CD8-positive, alpha-beta memory T cell (primary cell): Measurements from ENCODE around the gene MIF. TPM values are rescaled to one million over a fixed set of nuclear protein-coding genes. Genes with fewer than 3 reads are reported as not detected.

ENCODE experiments used
- CTCF ChIA-PET: fragments of 350-600 bp; sonication (Branson Sonifier 250); formaldehyde crosslinking; loops from one replicate; lab custom pipeline; 2021; ENCODE audit warnings: antibody characterized with exemption; lab: Charles Lee
- POLR2A ChIA-PET: fragments of 350-600 bp; sonication (Branson Sonifier 250); formaldehyde crosslinking; loops from one replicate; lab custom pipeline; 2021; ENCODE audit warnings: antibody characterized with exemption; lab: Charles Lee
- DNase-seq, 5 donors: peaks; one replicate each; pipeline versions ENCODE4 v3.0.0 to v3.0.0-alpha.2; 2020 to 2022; ENCODE audit warnings: mixed read lengths in 1 of 5
- H3K27ac ChIP-seq: one replicate; pipeline ENCODE4 v1.7.0; 2013; ENCODE audit warnings: low read depth, mild to moderate bottlenecking, low read length, moderate library complexity
- H3K27me3 ChIP-seq: 2 replicates; pipeline ENCODE4 v1.7.0; 2013; ENCODE audit warnings: low read length, mild to moderate bottlenecking; ENCODE audit not compliant: insufficient read depth, poor library complexity, severe bottlenecking
- H3K36me3 ChIP-seq: 2 replicates; pipeline ENCODE4 v1.7.0; 2013; ENCODE audit warnings: mild to moderate bottlenecking, low read length, moderate library complexity; ENCODE audit not compliant: insufficient read depth
- H3K4me1 ChIP-seq: 2 replicates; pipeline ENCODE4 v1.7.0; 2013; ENCODE audit warnings: mild to moderate bottlenecking, low read length, moderate library complexity; ENCODE audit not compliant: insufficient read depth
- H3K4me3 ChIP-seq: 2 replicates; pipeline ENCODE4 v1.7.0; 2013; ENCODE audit warnings: mild to moderate bottlenecking, low read length
- H3K9me3 ChIP-seq: 2 replicates; pipeline ENCODE4 v1.7.0; 2013; ENCODE audit warnings: mild to moderate bottlenecking, low read length
- H3K27ac Mint-ChIP-seq, 8 donors: one replicate each; pipeline ENCODE4 v1.8.0; 2020 to 2021; ENCODE audit warnings: mixed read lengths in 8 of 8, mild to moderate bottlenecking in 6 of 8, inconsistent platforms in 3 of 8, moderate library complexity in 3 of 8
- H3K27me3 Mint-ChIP-seq, 2 donors: one replicate each; pipeline ENCODE4 v1.8.0; 2020 to 2021; ENCODE audit warnings: mixed read lengths in 2 of 2, mild to moderate bottlenecking in 1 of 2, moderate library complexity in 1 of 2
- H3K36me3 Mint-ChIP-seq, 3 donors: one replicate each; pipeline ENCODE4 v1.8.0; 2020 to 2021; ENCODE audit warnings: mixed read lengths in 3 of 3, inconsistent platforms in 1 of 3, mild to moderate bottlenecking in 1 of 3
- H3K4me1 Mint-ChIP-seq, 3 donors: one replicate each; pipeline ENCODE4 v1.8.0; 2020 to 2021; ENCODE audit warnings: mixed read lengths in 3 of 3, inconsistent platforms in 1 of 3, mild to moderate bottlenecking in 1 of 3
- H3K4me3 Mint-ChIP-seq, 7 donors: one replicate each; pipeline ENCODE4 v1.8.0; 2020 to 2021; ENCODE audit warnings: mixed read lengths in 7 of 7, mild to moderate bottlenecking in 6 of 7, moderate library complexity in 4 of 7, inconsistent platforms in 2 of 7
- H3K9me3 Mint-ChIP-seq, 5 donors: one replicate each; pipeline ENCODE4 v1.8.0; 2020 to 2022; ENCODE audit warnings: mixed read lengths in 5 of 5, mild to moderate bottlenecking in 3 of 5, moderate library complexity in 2 of 5, inconsistent platforms in 1 of 5
- polyA plus RNA-seq: library from polyadenylated mRNA; unstranded; fragments of 300-500 nt; fragmentation: Illumina TruSeq; gene quantifications from one replicate; pipeline ENCODE4 v1.2.3, GENCODE V29; 2021
- total RNA-seq, 2 experiments: library from RNA; stranded (reverse); gene quantifications; one replicate each; pipeline ENCODE4 v1.2.3, GENCODE V29; 2021

Gene MIF
- total and polyA plus RNA-seq, 3 experiments from 2014 or later = 804 to 1,220 (median 830) TPM

DNA sequence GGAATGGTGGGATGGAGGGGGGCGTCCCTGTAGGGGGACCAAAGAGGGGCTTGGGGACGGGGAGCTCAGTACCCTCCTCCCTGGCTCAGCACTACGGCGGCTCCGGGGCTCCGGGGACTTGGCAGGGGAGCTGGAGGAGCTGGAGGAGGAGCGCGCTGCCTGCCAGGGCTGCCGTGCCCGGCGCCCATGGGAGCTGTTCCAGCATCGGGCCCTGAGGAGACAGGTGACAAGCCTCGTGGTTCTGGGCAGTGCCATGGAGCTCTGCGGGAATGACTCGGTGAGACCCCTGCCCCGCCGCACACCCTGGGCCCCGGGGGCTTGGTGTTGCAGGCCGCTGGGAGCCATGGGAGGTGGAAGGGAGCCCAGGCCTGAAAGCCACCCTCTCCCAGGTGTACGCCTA, 11.8 kb upstream of the MIF start:
- Histone ChIP-seq H3K36me3 (no peaks in the 10 kb centered on the region), H3K9me3 (no peaks in the 10 kb centered on the region), H3K4me1 (no peaks in the 10 kb centered on the region), H3K4me3 (no peak overlapping the region), H3K27me3 (no peaks in the 10 kb centered on the region), H3K27ac (no peak overlapping the region)
- ChIA-PET CTCF (no interaction called here), POLR2A (no interaction called here)
- no peak overlapping the region for H3K27ac Mint-ChIP-seq
- H3K4me1 Mint-ChIP-seq = no peaks in the 10 kb centered on the region
- H3K4me3 Mint-ChIP-seq = no peak overlapping the region
- peaks cover 6 to 24% (median 19%) of the 10 kb centered on the region in 3 donors for H3K36me3 Mint-ChIP-seq
- H3K27me3 Mint-ChIP-seq = no peaks in the 10 kb centered on the region
- no peak for DNase-seq
- no peaks in the 10 kb centered on the region for H3K9me3 Mint-ChIP-seq

GRCh38 chr22:23883658-23884057, 10.5 kb upstream of the MIF start:
- ChIA-PET POLR2A (no interaction called here), CTCF (no interaction called here)
- peaks cover 0 to 16% (median 14%) of the 10 kb centered on the region in 3 donors for H3K36me3 Mint-ChIP-seq
- no peaks in the 10 kb centered on the region for H3K36me3 ChIP-seq
- H3K4me3 ChIP-seq = no peak overlapping the region
- DNase-seq = no peak
- H3K9me3 Mint-ChIP-seq = no peaks in the 10 kb centered on the region
- no peak overlapping the region for H3K4me3 Mint-ChIP-seq
- no peaks in the 10 kb centered on the region for H3K9me3 ChIP-seq
- H3K27ac ChIP-seq = no peak overlapping the region
- H3K27me3 Mint-ChIP-seq = no peaks in the 10 kb centered on the region
- H3K4me1 Mint-ChIP-seq = no peaks in the 10 kb centered on the region
- no peaks in the 10 kb centered on the region for H3K4me1 ChIP-seq
- no peak overlapping the region for H3K27ac Mint-ChIP-seq
- H3K27me3 ChIP-seq = no peaks in the 10 kb centered on the region

- POLR2A ChIA-PET = no interaction called here
- Mint-ChIP-seq H3K9me3 (no peaks in the 10 kb centered on the region), H3K27me3 (no peaks in the 10 kb centered on the region), H3K36me3 (peaks cover 0 to 14% (median 13%) of the 10 kb centered on the region in 3 donors), H3K4me1 (no peaks in the 10 kb centered on the region), H3K27ac (no peak overlapping the region), H3K4me3 (no peak overlapping the region)
- CTCF ChIA-PET = no interaction called here
- no peak overlapping the region for H3K4me3 ChIP-seq
- H3K27ac ChIP-seq = no peak overlapping the region
- no peaks in the 10 kb centered on the region for H3K9me3 ChIP-seq
- no peak for DNase-seq
- H3K4me1 ChIP-seq = no peaks in the 10 kb centered on the region
- H3K36me3 ChIP-seq = no peaks in the 10 kb centered on the region
- H3K27me3 ChIP-seq = no peaks in the 10 kb centered on the region
Measured at GRCh38 chr22:23884140-23884539, 10.0 kb upstream of the MIF start.

DNA sequence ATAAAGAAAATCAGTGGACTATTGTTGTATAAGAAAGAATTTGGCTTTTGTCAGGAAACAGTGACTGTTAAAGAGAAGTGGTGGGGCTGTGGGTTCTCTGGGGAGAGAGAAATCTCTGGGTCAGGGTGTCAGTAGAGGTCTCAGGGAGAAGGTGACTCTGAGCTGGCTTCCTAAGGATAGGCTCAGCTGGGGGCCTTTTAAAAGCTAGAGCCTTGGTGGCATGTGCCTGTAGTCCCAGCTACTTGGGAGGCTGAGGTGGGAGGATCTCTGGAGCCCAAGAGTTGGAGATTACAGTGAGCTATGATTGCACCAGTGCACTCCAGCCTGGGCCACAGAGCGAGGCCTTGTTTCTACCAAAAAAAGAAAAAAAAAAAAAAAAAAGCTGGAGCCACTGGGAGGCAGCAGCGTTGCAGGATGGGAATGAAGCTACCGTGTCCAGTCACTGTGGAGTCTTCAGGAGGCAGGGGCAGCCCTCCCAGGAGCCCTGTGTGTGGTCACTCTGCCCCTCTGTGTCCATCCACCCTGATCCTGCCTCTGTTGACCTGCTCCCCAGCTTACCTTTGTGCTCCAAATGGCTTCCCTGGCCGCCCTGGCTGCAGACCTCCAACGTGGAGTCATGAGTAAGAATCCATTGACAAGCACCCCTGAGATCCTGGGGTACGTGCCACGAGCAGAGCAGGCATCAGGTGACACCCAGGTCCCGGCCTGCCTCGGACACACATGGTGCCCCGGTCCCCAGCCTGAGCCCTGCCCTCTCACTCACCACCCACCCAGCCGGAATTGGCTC, 5.4 kb upstream of the MIF start:
- Mint-ChIP-seq H3K27ac (no peak overlapping the region), H3K36me3 (peaks cover 0 to 4% (median 0%) of the 10 kb centered on the region in 3 donors), H3K27me3 (no peaks in the 10 kb centered on the region), H3K4me3 (peak overlapping the region in 1 of 7 donors; percentile 43), H3K4me1 (peaks cover 6 to 12% (median 12%) of the 10 kb centered on the region in 3 donors), H3K9me3 (no peaks in the 10 kb centered on the region)
- Histone ChIP-seq H3K27ac (peak overlapping the region; percentile 69), H3K27me3 (no peaks in the 10 kb centered on the region), H3K36me3 (no peaks in the 10 kb centered on the region), H3K4me3 (no peak overlapping the region), H3K4me1 (peaks cover 8% of the 10 kb centered on the region), H3K9me3 (no peaks in the 10 kb centered on the region)
- CTCF ChIA-PET = interaction anchor here (0.9 kb wide), 1 partner anchor 17 kb away, joined by 3 read pairs; no protein-coding TSS in a partner anchor
- no peak for DNase-seq
- POLR2A ChIA-PET = no interaction called here

DNA sequence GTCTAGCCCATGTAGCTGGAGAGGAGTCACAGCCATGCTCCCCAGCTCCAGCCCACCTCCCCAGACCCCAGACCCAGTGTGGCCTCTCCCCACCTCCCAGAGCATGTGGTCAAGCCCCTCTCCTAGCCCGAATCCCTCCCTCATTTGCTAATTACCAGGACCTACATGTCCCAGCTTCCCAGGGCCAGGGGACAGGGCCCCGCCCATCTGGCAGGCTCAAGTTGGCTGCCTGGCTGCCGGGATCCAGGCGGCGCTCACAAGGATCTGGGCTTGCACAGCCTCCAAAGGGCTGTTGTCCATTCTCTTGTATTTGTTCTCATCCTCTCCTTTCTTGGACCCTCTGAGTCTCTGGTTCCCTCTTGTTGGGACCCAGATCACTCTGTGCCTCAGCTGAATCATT, 4.6 kb upstream of the MIF start:
- CTCF ChIA-PET = no interaction called here
- peak overlapping the region in 1 of 8 donors; percentile 72 for H3K27ac Mint-ChIP-seq
- no peaks in the 10 kb centered on the region for H3K27me3 Mint-ChIP-seq
- no peak for DNase-seq
- Histone ChIP-seq H3K4me3 (no peak overlapping the region), H3K4me1 (peaks cover 9% of the 10 kb centered on the region), H3K9me3 (no peaks in the 10 kb centered on the region), H3K36me3 (no peaks in the 10 kb centered on the region), H3K27ac (no peak overlapping the region), H3K27me3 (no peaks in the 10 kb centered on the region)
- H3K4me1 Mint-ChIP-seq = peaks cover 8 to 14% (median 14%) of the 10 kb centered on the region in 3 donors
- POLR2A ChIA-PET = no interaction called here
- H3K9me3 Mint-ChIP-seq = no peaks in the 10 kb centered on the region
- peaks cover 0 to 8% (median 0%) of the 10 kb centered on the region in 3 donors for H3K36me3 Mint-ChIP-seq
- H3K4me3 Mint-ChIP-seq = no peak overlapping the region

- ChIA-PET POLR2A (no interaction called here), CTCF (no interaction called here)
- peaks cover 0 to 2% of the 10 kb centered on the region in 2 donors for H3K27me3 Mint-ChIP-seq
- H3K27ac Mint-ChIP-seq = peak overlapping the region in 4 of 8 donors; percentile 33 to 97 (median 91)
- H3K27ac ChIP-seq = no peak overlapping the region
- no peaks in the 10 kb centered on the region for H3K9me3 ChIP-seq
- H3K4me3 Mint-ChIP-seq = peak overlapping the region in 4 of 7 donors; percentile 20 to 72 (median 38)
- H3K4me1 Mint-ChIP-seq = peaks cover 24 to 25% (median 24%) of the 10 kb centered on the region in 3 donors
- H3K9me3 Mint-ChIP-seq = no peaks in the 10 kb centered on the region
- H3K4me1 ChIP-seq = peaks cover 20% of the 10 kb centered on the region
- peaks cover 0 to 26% (median 0%) of the 10 kb centered on the region in 3 donors for H3K36me3 Mint-ChIP-seq
- H3K4me3 ChIP-seq = no peak overlapping the region
- no peak for DNase-seq
- no peaks in the 10 kb centered on the region for H3K27me3 ChIP-seq
- H3K36me3 ChIP-seq = peaks cover 3% of the 10 kb centered on the region
Measured at GRCh38 chr22:23891726-23892125, 2.5 kb upstream of the MIF start.

DNA sequence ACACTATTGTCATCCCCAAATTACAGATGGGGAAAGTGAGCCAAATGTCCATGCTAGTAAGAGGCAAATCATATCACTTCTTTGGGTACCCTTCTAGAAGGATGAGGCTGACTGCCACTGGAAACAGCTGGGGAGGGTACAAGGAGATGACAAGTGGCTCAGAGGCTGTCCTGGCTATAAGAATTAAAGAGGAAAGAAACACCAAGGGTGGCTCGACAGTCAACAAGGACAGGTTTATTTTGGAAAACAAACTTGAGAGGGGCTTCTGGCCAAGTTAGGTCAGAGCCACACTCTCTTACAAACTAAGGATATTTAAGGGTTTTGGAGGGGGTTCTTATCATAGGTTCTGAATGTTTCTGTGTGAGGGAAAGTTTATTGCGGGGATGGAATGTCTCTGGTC, 2.1 kb upstream of the MIF start:
- Mint-ChIP-seq H3K4me1 (peaks cover 25 to 27% (median 26%) of the 10 kb centered on the region in 3 donors), H3K27ac (peak overlapping the region in 6 of 8 donors; percentile 24 to 97 (median 67)), H3K36me3 (peaks cover 0 to 30% (median 0%) of the 10 kb centered on the region in 3 donors), H3K4me3 (peak overlapping the region in 6 of 7 donors; percentile 20 to 68 (median 50)), H3K27me3 (peaks cover 0 to 2% of the 10 kb centered on the region in 2 donors), H3K9me3 (no peaks in the 10 kb centered on the region)
- POLR2A ChIA-PET = no interaction called here
- no peaks in the 10 kb centered on the region for H3K9me3 ChIP-seq
- peaks cover 20% of the 10 kb centered on the region for H3K4me1 ChIP-seq
- CTCF ChIA-PET = interaction anchor here (2.8 kb wide), 1 partner anchor 18 kb away, joined by 21 read pairs; no protein-coding TSS in a partner anchor
- H3K36me3 ChIP-seq = peaks cover 7% of the 10 kb centered on the region
- H3K27ac ChIP-seq = no peak overlapping the region
- no peak overlapping the region for H3K4me3 ChIP-seq
- H3K27me3 ChIP-seq = no peaks in the 10 kb centered on the region
- no peak for DNase-seq

DNA sequence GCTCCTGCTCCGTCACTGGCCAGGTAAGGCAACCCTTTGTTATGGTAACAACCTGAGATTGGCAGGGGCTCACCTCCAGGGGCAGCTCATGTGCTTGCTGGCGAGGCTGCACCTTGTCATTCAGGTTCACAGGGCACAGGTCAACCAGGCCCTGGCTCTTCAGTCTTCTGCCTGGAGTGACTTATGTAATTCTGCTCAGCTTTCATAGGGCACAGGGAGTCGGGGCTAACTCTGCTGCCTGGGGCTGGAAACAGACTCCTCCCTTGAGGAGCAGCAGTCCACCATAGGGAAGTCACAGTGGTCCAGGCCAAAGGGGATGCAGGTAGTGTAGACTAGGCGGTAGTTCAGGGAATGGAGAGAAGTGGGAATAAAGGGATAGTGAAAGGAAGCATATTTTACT, 1.5 kb upstream of the MIF start:
- Histone ChIP-seq H3K4me1 (peaks cover 20% of the 10 kb centered on the region), H3K27me3 (no peaks in the 10 kb centered on the region), H3K9me3 (no peaks in the 10 kb centered on the region), H3K36me3 (peaks cover 8% of the 10 kb centered on the region), H3K27ac (no peak overlapping the region), H3K4me3 (no peak overlapping the region)
- Mint-ChIP-seq H3K4me1 (peaks cover 25 to 30% (median 27%) of the 10 kb centered on the region in 3 donors), H3K27ac (peak overlapping the region; percentile 28 to 97 (median 94)), H3K36me3 (peaks cover 0 to 35% (median 0%) of the 10 kb centered on the region in 3 donors), H3K4me3 (peak overlapping the region; percentile 20 to 97 (median 92)), H3K9me3 (no peaks in the 10 kb centered on the region), H3K27me3 (peaks cover 0 to 2% of the 10 kb centered on the region in 2 donors)
- POLR2A ChIA-PET = no interaction called here
- DNase-seq = no peak
- CTCF ChIA-PET = interaction anchor here (2.7 to 2.8 kb wide), 2 partner anchors 17 to 35 kb away, joined by 21 to 28 read pairs; partner anchors contain the start of gene SLC2A11
